H7 (cell line): ENCODE data around the gene SND1. TPM values are rescaled to one million over a fixed set of nuclear protein-coding genes. Genes with fewer than 3 reads are reported as not detected.

Experiments
- DNase-seq: peaks from one replicate; pipeline ENCODE4 v3.0.0; 2012
- H3K27me3 ChIP-seq: 2 replicates; pipeline ENCODE4 v1.6.0; 2011; ENCODE audit warnings: mild to moderate bottlenecking, low read length; ENCODE audit not compliant: control insufficient read depth, insufficient read depth
- H3K36me3 ChIP-seq: replicated peaks from 2 replicates; pipeline ENCODE4 v1.5.1; 2011; ENCODE audit warnings: low read length; ENCODE audit not compliant: control insufficient read depth, insufficient read depth
- H3K4me3 ChIP-seq: 2 replicates; pipeline ENCODE4 v1.5.1; 2011; ENCODE audit warnings: low read depth, mild to moderate bottlenecking, control low read depth, low read length, moderate library complexity; ENCODE audit not compliant: insufficient read depth
- total RNA-seq: library from RNA; depleted of rRNA; stranded (reverse); fragments of >200 nt; shearing (Covaris generic); gene quantifications from 2 replicates; pipeline ENCODE4 v1.2.3, GENCODE V29; 2014

Gene SND1
- total RNA-seq, 1 experiment from 2014 or later: 196 TPM

DNA sequence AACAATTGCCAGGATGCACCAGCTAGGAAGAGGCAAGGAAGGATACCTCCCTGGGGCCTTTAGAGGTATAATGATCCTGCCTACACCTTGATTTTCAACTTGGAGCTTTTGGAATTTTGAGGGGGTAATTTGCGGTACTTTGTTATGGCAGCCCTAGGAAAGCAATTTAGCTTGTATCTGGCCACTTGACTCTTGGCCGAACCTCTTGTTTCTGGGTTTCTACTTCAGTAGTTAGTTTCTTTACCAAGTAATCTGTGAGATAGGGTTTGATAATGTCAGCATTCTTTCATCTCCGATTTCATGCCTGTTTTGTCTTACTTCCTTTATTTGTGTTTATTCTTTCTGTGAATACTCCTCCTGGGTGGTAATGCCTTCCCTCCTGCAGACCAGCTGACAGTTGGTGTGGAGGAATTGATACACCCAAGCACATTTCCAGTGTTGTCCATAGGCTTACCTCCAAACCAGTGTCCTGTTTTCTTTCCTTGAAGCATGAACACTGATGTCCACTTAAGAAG is 163.7 kb downstream of the SND1 start:
- Histone ChIP-seq H3K36me3 (no peaks in the 10 kb centered on the region), H3K27me3 (no peaks in the 10 kb centered on the region), H3K4me3 (no peak overlapping the region)
- DNase-seq: no peak

DNA sequence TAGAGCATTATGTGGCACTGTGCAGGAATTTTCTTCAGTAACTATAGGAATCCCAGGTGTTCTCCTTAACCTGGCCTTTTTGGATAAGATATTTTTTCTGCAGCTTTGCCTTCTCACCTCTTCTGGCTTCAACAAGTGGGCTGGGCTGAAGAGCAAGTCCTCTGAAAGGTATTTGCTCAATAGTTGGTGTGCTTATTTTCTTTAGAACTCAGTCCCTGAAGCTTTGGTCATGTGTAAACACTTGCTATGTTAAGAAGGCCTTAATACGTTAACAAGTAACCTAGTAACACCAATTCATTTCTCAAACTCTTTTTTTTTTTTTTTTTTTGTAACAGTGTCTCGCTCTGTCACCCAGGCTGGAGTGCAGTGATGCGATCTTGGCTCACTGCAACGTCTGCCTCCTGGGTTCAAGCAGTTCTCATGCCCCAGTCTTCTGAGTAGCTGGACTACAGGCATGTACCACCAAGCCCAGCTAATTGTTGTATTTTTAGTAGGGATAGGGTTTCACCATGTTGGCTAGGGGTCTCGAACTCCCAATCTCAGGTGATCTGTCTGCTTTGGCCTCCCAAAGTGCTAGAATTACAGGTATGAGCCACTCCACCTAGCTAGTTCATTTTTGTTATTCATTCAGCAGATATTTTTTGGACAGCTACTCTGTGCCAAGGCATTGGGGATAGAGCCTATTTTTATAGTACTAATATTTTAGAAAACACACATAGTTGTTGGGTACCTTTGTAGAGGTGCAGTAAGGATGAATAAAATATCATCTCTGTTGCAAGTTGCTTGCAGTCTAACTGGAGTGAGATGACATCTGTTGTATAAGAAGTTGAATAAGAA is 164.6 kb downstream of the SND1 start:
- Histone ChIP-seq H3K36me3 (no peaks in the 10 kb centered on the region), H3K27me3 (no peaks in the 10 kb centered on the region), H3K4me3 (no peak overlapping the region)
- no peak for DNase-seq

DNA sequence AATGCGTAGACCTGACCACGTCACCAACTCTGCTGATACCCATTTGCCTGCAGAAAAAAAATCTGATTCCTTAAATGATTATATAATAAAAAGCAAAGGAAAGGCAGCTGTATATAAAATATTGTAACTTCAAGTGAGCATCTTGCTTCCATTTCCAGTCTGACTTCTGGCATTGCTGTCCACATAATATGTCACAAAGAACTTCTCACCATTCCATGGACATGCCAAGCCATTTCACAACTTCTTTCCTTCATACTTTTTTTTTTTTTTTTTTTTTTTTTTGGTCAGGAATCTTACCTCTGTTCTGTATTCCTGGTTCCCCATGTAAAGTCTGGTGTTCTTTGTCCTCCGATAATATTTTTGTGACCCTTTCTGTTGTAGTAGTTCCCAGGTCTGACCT is 165.5 kb downstream of the SND1 start:
- Histone ChIP-seq H3K4me3 (no peak overlapping the region), H3K27me3 (no peaks in the 10 kb centered on the region), H3K36me3 (no peaks in the 10 kb centered on the region)
- no peak for DNase-seq

DNA sequence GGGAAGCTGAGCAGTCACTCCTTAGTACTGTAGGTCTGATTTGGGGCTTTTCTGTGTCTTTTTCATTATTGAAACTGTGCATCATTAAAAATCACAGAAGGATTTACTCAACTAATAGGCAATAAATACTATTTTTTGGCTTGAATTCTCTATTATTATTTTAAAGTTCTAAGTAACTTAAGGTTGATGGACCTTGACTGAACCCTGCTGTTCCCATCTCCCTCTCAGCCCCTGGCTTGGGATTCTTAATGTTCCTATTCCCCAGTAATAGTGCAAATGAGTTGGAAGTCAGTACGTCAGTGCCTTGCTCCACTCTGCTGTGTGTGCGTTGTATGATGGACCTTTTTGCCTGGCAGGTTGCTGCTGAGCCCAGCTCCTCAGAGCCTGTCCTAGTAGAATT is 166.3 kb downstream of the SND1 start:
- H3K4me3 ChIP-seq: no peak overlapping the region
- H3K27me3 ChIP-seq: no peaks in the 10 kb centered on the region
- DNase-seq: no peak
- no peaks in the 10 kb centered on the region for H3K36me3 ChIP-seq

DNA sequence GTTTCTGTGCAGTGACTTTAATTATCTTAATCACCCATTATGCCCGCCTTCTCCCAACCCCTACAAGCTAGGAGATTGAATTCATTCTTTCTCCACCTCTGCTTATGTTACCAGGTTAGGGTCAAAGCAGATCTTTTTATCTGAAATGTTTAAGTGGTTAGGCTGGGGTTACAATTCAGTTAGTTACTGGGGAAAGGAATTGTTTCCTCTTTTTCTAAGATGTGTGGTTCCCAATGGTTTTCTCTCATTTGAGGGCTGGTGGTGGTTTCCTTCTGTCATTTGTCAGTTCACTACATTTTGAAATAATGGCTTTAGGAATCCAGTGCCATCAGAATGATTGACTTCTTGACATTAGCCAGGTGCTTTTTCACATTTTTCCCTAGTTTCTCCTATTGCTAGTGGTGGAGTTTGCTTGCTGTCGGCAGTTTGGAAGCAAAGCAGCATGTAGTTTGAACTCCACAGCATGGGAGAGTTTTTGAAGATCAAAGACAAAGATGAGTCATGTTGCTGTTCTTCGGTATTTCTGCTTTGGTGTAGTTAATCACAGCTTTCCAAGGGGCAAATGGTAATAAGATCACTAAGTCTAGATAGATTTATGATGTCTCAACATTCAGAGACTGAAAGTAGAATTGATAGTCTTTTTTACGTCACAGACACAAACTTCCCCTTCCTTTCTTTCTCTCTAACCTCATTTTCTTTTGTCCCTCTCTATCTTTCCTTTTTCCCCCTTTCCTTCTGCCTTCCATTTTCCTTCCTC is 168.2 kb downstream of the SND1 start:
- no peaks in the 10 kb centered on the region for H3K36me3 ChIP-seq
- DNase-seq: no peak
- no peaks in the 10 kb centered on the region for H3K27me3 ChIP-seq
- H3K4me3 ChIP-seq: no peak overlapping the region

DNA sequence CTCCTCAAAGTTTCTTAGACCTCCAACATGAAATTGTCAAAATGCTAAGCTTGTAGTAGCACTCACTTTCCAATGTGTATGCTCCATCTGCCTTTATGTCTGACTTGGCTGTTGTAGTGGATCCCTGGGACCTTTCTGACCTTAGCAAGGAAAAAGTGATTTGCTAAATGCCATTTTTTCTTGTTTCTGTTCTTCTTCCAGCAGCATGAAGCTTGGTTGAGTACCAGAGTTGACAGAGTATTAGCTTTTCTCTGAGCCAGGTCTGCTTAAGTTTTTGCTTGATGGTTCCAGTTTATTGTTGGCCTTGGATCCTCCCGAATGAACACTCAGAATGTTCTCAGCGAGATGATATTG is 168.7 kb downstream of the SND1 start:
- no peak for DNase-seq
- H3K36me3 ChIP-seq: no peaks in the 10 kb centered on the region
- no peaks in the 10 kb centered on the region for H3K27me3 ChIP-seq
- H3K4me3 ChIP-seq: no peak overlapping the region

DNA sequence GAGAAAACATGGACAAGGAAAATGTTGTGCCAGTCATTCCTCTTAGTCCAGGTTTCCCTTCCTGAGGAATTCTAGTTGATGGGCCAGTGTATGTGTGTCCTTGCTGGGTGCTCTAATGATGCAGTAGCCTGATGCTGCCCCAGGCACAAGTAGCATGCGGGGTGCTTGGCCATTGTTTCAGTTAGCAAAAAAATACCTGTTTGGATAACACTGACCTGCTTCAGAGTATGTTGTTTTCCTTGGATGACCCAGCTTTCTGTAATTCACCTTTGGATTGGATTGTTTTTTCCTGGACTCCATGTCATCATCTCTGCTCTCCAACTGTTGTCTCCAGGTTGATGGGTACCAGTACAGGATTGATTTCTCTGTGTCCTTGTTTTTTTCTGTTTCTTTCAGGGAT is 169.2 kb downstream of the SND1 start:
- Histone ChIP-seq H3K27me3 (no peaks in the 10 kb centered on the region), H3K4me3 (no peak overlapping the region), H3K36me3 (no peaks in the 10 kb centered on the region)
- DNase-seq: no peak

DNA sequence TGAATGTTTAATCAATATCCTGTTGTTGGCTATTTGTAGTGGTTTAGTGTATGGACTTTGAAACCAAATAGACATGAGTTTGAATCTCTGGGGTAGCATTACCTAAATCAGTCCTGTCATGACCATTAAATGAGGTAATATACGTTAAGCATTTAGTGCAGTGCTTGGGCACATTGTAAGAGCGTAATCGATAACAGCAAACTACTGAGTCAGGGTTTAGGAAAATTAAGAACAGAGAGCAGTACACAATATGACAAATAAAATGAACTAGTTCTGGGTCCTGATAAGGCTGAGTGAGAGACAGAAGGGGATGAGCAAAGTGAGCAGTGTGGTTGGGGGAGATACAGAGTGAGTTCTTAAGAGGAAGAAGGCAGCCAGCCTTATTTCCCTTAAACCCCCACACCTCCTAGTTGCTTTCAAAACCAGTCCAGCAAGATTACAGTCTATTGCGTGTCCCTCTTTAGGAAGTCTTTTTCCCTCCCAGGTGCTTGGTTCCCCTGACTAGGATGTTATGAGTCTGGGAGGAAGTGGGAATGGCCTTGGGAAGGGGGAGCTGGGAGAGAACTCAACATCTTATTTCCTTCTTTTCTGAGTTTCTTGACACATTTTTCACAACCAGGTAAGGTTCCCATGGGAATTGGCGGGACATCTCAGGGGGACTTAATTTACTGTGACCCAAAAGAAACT is 171.0 kb downstream of the SND1 start:
- DNase-seq: no peak
- no peaks in the 10 kb centered on the region for H3K27me3 ChIP-seq
- H3K36me3 ChIP-seq: no peaks in the 10 kb centered on the region
- H3K4me3 ChIP-seq: no peak overlapping the region

DNA sequence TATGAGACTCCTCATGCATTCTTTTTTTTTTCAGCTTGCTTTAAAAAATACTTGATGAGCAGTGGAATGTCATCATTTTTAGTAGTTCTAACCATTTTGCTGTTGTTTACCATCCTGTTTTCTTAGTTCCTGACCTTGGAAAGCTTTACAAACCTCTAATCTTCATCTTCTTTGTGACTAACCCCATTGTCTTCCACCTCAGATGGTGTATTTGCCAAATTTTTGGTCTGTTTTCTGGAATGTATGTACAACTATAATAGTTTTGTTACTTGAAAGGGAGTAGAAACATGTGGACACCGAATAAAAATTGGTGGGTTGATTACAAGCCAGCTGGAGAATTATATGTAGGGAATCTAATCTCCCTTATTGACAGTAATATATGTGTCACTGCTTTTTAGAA is 172.7 kb downstream of the SND1 start:
- Histone ChIP-seq H3K36me3 (no peaks in the 10 kb centered on the region), H3K27me3 (no peaks in the 10 kb centered on the region), H3K4me3 (no peak overlapping the region)
- DNase-seq: no peak

DNA sequence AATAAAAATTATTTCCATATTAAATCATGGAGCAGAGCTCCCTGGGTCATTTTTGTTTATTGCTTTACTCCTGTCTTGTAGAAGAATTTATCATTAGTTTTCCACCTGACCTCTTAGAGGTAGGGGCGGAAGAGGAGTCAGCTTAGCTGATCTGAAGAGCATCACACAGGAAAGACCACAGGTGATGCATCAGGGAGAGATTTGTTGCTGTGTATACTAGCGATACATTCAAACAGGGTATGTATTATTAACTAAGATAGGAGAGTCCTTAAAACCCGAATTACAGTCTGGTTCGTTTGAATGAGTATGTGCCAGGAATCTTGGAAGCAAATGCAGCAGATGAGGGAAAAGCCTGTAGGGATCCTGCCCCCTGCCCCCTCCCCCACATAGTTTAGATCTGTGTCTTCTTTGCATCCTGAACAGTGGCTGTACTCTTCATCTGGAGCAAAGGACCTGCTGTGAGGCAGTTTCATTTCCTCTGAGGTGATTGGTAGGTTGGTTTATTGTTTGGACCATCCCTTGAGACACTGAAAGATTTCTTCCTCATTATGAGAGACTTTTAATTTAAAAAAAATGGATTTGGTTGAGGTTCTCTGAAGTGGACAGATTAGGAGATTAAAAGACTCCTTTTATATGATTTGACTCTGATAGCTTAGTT is 177.0 kb downstream of the SND1 start:
- DNase-seq: no peak
- H3K27me3 ChIP-seq: no peaks in the 10 kb centered on the region
- H3K36me3 ChIP-seq: no peaks in the 10 kb centered on the region
- H3K4me3 ChIP-seq: no peak overlapping the region

DNA sequence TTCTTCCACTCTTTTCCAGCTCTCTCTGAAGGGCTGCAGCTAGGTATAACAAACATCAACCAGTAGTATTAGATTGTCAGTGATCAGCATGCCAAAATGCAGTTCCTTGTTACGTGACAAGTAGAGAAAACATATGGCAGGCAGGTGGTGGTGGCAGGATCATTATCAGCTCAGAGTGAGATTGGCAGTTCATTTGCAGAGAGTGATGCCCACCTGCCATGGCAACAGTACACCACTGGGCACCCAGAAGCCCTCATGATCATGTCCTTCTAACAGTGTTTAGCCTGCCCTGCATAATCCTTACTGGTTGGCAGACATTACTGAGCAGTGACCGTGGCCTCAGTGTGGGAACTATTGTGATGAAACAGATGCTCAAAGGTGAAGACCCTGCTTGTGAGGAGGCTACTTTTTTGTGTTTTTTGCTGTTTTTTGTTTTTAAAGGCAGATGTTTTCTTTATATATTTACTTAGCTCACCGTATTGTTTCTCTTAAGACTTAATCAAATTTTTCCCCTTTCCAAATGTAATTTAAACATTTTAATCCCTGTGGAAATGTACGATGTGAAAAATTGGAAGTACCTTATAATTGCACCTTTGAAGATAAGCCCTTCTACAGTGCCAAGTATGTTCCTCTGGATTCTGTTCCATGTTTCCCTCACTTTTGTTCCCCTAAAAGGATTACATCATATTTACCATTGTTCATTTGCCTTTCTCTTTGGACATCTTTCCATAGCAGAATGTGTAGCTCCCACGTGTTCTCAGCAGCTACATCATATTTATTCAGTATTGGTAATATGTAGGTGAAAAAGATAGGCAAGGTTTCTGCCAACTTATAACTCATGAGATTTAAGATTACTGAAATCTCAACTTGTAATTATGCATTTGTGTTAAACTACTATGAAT is 179.6 kb downstream of the SND1 start:
- DNase-seq: no peak
- H3K27me3 ChIP-seq: no peaks in the 10 kb centered on the region
- H3K36me3 ChIP-seq: no peaks in the 10 kb centered on the region
- H3K4me3 ChIP-seq: no peak overlapping the region

DNA sequence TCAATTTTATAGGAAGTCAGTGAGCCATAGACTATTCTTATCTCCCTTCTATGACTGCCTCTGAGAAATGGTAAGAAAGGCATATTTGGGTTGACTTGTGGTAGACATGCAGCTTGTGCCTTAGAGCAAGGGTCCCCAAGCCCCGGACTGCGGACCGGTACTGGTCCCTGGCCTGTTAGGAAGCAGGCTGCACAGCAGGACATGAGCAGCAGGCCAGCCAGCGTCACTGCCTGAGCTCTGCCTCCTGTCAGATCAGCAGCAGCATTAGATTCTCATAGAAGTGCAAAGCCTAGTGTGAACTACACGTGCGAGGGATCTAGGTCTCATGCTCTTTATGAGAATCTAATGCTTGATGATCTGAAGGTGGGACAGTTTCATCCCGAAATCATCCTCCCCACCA is 180.6 kb downstream of the SND1 start:
- no peaks in the 10 kb centered on the region for H3K27me3 ChIP-seq
- DNase-seq: no peak
- no peaks in the 10 kb centered on the region for H3K36me3 ChIP-seq
- no peak overlapping the region for H3K4me3 ChIP-seq

DNA sequence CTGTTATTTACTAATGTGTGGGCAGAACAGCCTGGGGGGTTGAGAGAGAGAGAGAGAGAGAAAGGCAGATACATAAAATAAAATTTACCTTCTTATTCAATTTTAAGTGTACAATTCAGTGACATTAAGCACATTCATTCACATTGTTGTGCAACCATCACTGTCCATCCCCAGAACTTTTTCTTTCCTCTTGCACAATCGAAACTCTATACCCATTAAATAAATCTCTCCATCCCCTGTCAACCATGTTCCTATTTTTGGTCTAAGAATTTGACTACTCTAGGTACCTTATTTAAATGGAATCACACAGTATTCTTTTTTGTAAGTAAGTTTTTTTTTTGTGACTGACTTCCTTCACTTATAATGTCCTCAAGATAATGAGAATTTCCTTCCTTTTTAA is 181.6 kb downstream of the SND1 start:
- no peak for DNase-seq
- Histone ChIP-seq H3K27me3 (no peaks in the 10 kb centered on the region), H3K36me3 (no peaks in the 10 kb centered on the region), H3K4me3 (no peak overlapping the region)

DNA sequence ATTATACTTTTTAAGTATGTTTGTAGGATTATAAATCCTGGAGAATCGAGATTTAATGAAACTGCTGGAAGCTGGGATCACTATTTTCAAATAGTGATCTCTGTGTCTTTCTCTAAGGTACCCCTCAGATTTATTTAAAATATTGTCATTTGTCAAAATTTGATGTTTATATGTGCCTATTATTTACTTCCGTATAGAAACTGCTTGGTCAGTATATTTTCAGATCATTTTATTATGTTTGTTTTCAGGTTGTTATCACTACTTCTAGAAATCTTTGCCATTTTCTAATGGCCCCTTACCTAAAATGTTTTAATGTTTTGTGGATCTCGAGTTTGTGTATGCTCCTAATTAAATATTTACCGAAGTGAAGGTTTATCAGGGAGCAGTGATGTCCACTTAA is 183.7 kb downstream of the SND1 start:
- no peak overlapping the region for H3K4me3 ChIP-seq

More for the DNA sequence above, 183.7 kb downstream of the SND1 start:
- DNase-seq: no peak
- no peaks in the 10 kb centered on the region for H3K27me3 ChIP-seq
- H3K36me3 ChIP-seq: no peaks in the 10 kb centered on the region
